Epithelial cell of esophagus (primary cell): Measurements from ENCODE around the gene UBN2.
"Not testable (repeated sequence)": the region's sequence is repeated elsewhere in the genome, so short reads cannot be mapped to it uniquely, and the experiment has no call there.

Experiments
- DNase-seq: peaks from one replicate; pipeline ENCODE4 v3.0.0; 2010; ENCODE audit warnings: low read depth
- H3K4me3 ChIP-seq: 2 replicates; pipeline ENCODE4 v1.5.1; 2011; ENCODE audit warnings: mild to moderate bottlenecking, low read length, control low read depth
- CTCF ChIP-seq: IDR thresholded peaks from 2 replicates; pipeline ENCODE4 v1.5.1; 2011; ENCODE audit warnings: low read depth, mild to moderate bottlenecking, low read length, control low read depth, inconsistent platforms; ENCODE audit not compliant: insufficient read depth; ENCODE audit errors: missing control alignments

Gene UBN2

DNA sequence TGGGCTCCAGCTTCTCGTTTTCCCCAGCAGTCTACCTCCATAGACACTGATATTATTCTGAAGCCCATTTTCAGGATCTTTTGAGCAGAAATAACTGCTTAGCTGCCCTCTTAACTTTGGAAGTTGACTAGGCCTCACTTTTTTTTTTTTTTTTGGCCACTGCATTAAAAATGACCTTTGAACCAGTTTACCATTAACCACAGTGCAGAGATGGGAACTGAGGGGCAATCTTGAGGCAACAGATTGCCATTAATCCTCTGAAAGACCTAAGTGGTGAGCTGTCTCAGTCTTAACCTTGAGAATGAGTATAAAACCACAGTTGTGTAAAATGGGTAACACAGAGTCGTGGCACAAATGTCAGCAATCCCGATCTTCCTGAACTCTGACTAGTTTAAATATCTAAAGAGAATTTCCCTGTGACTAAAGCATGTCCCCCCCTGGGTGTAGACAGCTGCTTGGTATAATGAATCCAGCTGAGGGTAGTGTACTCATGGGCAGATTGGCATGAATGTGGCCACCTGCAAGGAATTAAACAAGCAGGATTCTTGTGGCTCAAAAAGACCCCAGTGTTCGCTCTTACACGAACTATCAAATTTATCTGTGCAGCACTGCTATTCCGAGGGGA, 64.0 kb downstream of the UBN2 start:
- no peak for TF ChIP-seq CTCF
- H3K4me3 ChIP-seq: no peak overlapping the region
- no peak for DNase-seq

- TF ChIP-seq CTCF: no peak
- no peak overlapping the region for H3K4me3 ChIP-seq
- DNase-seq: no peak
Observed at GRCh38 chr7:139297795-139298194, 66.8 kb downstream of the UBN2 start.

DNA sequence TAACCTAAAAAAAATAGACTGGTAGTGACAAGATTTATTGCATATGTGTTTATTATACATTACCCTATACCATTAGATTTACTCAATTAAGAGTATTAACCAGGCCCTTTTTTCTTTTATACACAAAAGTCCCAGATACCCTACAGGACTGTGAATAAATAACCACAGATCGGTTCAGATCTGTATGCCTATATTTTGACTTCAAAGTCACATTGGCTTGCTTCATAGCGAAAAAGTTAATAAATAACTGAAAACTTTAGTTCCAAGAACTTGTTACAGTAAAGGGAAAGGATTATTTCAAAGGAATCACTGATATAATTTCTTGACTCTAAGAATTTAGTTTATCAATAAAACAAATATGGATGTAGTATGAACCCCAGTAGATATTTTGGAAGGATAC, 68.3 kb downstream of the UBN2 start:
- H3K4me3 ChIP-seq: no peak overlapping the region
- no peak for DNase-seq
- no peak for TF ChIP-seq CTCF

DNA sequence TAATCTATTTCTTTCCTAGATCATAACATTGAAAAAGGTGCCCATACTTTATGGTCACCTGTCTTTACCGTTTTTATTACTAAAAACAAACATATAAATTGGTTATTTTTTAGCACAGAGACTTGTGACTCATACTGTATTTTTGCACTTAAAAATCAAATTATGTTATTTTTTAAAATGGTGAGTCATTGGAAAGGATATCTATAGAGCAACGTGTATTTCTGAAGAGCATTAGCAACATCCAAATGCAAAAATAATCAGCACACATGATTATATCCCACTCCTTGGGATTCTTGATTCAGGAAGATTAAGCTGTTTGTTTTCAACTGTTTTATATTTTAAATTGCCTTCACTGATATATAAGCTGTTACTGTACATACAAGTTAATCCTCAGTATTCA, 69.4 kb downstream of the UBN2 start:
- no peak overlapping the region for H3K4me3 ChIP-seq
- no peak for DNase-seq
- TF ChIP-seq CTCF: no peak

DNA sequence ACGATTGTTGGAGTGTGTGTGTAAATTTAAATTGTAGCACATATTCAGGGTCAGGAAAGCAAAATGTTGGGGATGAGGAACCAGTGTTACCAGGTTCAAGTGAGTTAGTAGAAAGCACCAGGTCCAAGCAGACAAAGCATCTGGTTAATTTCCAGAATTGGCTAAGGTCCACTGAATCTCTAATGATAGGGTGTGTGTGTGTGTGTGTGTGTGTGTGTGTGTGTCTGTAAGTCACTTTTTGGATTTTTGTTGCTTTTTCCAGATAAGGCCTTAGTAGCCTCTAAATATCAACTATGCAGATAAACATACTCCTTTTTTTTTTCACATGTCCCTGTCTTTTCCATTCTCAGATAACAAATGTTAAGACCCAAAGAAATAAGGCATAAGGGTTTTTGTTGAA, 73.5 kb downstream of the UBN2 start:
- no peak overlapping the region for H3K4me3 ChIP-seq
- TF ChIP-seq CTCF: no peak
- no peak for DNase-seq

GRCh38 chr7:139317939-139318505, 87.0 kb downstream of the UBN2 start:
- TF ChIP-seq CTCF: no peak
- DNase-seq: no peak
- no peak overlapping the region for H3K4me3 ChIP-seq

GRCh38 chr7:139321071-139321745, 90.2 kb downstream of the UBN2 start:
- H3K4me3 ChIP-seq: no peak overlapping the region
- DNase-seq: peak; percentile 51
- TF ChIP-seq CTCF: peak; percentile 66

GRCh38 chr7:139324709-139325108, 93.7 kb downstream of the UBN2 start:
- not testable (repeated sequence) for DNase-seq, H3K4me3 ChIP-seq
